Measurements from ENCODE around the gene SLC35B4.

DNA sequence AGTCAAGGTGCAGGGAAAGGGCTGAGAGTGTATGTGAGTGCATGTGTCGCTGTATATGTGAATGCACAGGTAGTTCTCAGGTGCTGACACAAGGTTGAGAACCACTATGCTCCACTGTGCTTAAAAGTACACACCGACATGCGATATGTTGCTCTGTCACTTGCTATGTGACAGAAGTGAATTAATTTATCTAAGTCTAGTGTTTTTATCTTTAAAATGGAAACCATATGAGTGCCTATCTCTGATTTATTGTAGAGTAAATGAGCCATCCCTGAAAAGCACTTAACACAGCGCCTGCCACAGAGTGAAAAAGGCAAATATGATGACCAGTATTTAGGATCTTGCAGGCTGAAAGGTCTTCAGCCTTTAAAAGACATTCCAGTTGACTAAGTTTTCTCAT is 4.9 kb downstream of the SLC35B4 start:
- TF ChIP-seq, protein P1, sequence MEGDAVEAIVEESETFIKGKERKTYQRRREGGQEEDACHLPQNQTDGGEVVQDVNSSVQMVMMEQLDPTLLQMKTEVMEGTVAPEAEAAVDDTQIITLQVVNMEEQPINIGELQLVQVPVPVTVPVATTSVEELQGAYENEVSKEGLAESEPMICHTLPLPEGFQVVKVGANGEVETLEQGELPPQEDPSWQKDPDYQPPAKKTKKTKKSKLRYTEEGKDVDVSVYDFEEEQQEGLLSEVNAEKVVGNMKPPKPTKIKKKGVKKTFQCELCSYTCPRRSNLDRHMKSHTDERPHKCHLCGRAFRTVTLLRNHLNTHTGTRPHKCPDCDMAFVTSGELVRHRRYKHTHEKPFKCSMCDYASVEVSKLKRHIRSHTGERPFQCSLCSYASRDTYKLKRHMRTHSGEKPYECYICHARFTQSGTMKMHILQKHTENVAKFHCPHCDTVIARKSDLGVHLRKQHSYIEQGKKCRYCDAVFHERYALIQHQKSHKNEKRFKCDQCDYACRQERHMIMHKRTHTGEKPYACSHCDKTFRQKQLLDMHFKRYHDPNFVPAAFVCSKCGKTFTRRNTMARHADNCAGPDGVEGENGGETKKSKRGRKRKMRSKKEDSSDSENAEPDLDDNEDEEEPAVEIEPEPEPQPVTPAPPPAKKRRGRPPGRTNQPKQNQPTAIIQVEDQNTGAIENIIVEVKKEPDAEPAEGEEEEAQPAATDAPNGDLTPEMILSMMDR (IDR thresholded peaks at IDR 0.05; ENCODE audit: low read depth, low read length), result no peak
- TF ChIP-seq EZH2phosphoT487 (IDR thresholded peaks at IDR 0.05; ENCODE audit: low read depth), result no peak

Measured in OCI-LY3 (cell line).